Endodermal cell (in vitro differentiated cells): ENCODE results near the gene SYNDIG1. TPM values are rescaled to one million over a fixed set of nuclear protein-coding genes. Genes with fewer than 3 reads are reported as not detected.

Source experiments
- DNase-seq: peaks from one replicate; pipeline ENCODE4 v3.0.0-alpha.2; 2017
- H3K27ac ChIP-seq: 2 replicates; pipeline ENCODE4 v1.5.1; 2013; ENCODE audit warnings: mild to moderate bottlenecking, low read depth, low read length, moderate library complexity
- H3K27me3 ChIP-seq: 2 replicates; pipeline ENCODE4 v1.6.1; 2013; ENCODE audit warnings: mild to moderate bottlenecking, low read length, moderate library complexity; ENCODE audit not compliant: insufficient read depth, control insufficient read depth, poor library complexity, severe bottlenecking
- H3K36me3 ChIP-seq: 2 replicates; pipeline ENCODE4 v1.7.0; 2013; ENCODE audit warnings: mild to moderate bottlenecking, low read length, moderate library complexity; ENCODE audit not compliant: control insufficient read depth, insufficient read depth
- H3K4me1 ChIP-seq: one replicate; pipeline ENCODE4 v1.7.0; 2013; ENCODE audit warnings: low read length; ENCODE audit not compliant: control insufficient read depth, insufficient read depth
- H3K4me3 ChIP-seq: 2 replicates; pipeline ENCODE4 v1.5.1; 2013; ENCODE audit warnings: mild to moderate bottlenecking, low read length, moderate library complexity
- H3K9ac ChIP-seq: 2 replicates; pipeline ENCODE4 v1.6.1; 2013; ENCODE audit warnings: mild to moderate bottlenecking, low read length, moderate library complexity; ENCODE audit not compliant: poor library complexity, severe bottlenecking; ENCODE audit errors: extremely low read depth
- H3K9me3 ChIP-seq: 2 replicates; pipeline ENCODE4 v1.6.1; 2013; ENCODE audit warnings: mild to moderate bottlenecking, low read length, moderate library complexity; ENCODE audit not compliant: control insufficient read depth
- H3K27ac Mint-ChIP-seq: 2 replicates; pipeline ENCODE4 v1.8.0; 2020; ENCODE audit warnings: mixed read lengths
- H3K27me3 Mint-ChIP-seq: 2 replicates; pipeline ENCODE4 v1.8.0; 2021; ENCODE audit warnings: mild to moderate bottlenecking, mixed read lengths; ENCODE audit not compliant: insufficient read depth
- H3K36me3 Mint-ChIP-seq: 2 replicates; pipeline ENCODE4 v1.8.0; 2020; ENCODE audit warnings: low read depth, mixed read lengths
- H3K4me1 Mint-ChIP-seq: 2 replicates; pipeline ENCODE4 v1.8.0; 2020; ENCODE audit warnings: mixed read lengths
- H3K4me3 Mint-ChIP-seq: 2 replicates; pipeline ENCODE4 v1.8.0; 2020; ENCODE audit warnings: mild to moderate bottlenecking, moderate library complexity, mixed read lengths
- H3K9me3 Mint-ChIP-seq: 2 replicates; pipeline ENCODE4 v1.8.0; 2020; ENCODE audit warnings: mild to moderate bottlenecking, mixed read lengths
- CTCF ChIP-seq: fragments of 200-600 bp; sonication (generic); conservative IDR thresholded peaks from 2 replicates; pipeline ENCODE4 v1.5.0; 2021; ENCODE audit warnings: antibody characterized with exemption, mild to moderate bottlenecking
- WGBS, 2 experiments: methylation state at CpG; one replicate each; pipeline versions ENCODE4 v1.1.5 to v1.1.7; 2013; ENCODE audit warnings: missing lambda C conversion rate in 2 of 2, mixed read lengths in 1 of 2; ENCODE audit not compliant: insufficient coverage in 1 of 2, insufficient read length in 1 of 2; 5-methylcytosine and 5-hydroxymethylcytosine counted together
- total RNA-seq, 2 donors: library from RNA; stranded (reverse); fragmentation: NEBNext Ultra II Directional in 1 of 2; extraction: Animal tissue kit (Norgen Biotek cat#: 25700) in 1 of 2; gene quantifications; 2 replicates in 1 of 2; 3 replicates in 1 of 2; pipeline ENCODE4 v1.2.1, GENCODE V29; 2021

Gene SYNDIG1
- total RNA-seq, 2 donors from 2014 or later, result 5.5 to 6.8 TPM

GRCh38 chr20:24480509-24480908 is 11.1 kb downstream of the SYNDIG1 start:
- TF ChIP-seq CTCF, result no peak
- no peaks in the 10 kb centered on the region for H3K4me1 Mint-ChIP-seq
- Histone ChIP-seq H3K4me3 (no peak overlapping the region), H3K4me1 (no peaks in the 10 kb centered on the region), H3K27me3 (no peaks in the 10 kb centered on the region), H3K9me3 (no peaks in the 10 kb centered on the region), H3K36me3 (no peaks in the 10 kb centered on the region), H3K9ac (no peak overlapping the region), H3K27ac (no peak overlapping the region)
- no peak for DNase-seq
- no peaks in the 10 kb centered on the region for H3K36me3 Mint-ChIP-seq
- peaks cover 11% of the 10 kb centered on the region for H3K27me3 Mint-ChIP-seq
- WGBS, 2 experiments, result 92 to 97% methylated on average over 3 to 4 of the region's 4 CpGs
- no peaks in the 10 kb centered on the region for H3K9me3 Mint-ChIP-seq
- H3K27ac Mint-ChIP-seq, result no peak overlapping the region
- no peak overlapping the region for H3K4me3 Mint-ChIP-seq

DNA sequence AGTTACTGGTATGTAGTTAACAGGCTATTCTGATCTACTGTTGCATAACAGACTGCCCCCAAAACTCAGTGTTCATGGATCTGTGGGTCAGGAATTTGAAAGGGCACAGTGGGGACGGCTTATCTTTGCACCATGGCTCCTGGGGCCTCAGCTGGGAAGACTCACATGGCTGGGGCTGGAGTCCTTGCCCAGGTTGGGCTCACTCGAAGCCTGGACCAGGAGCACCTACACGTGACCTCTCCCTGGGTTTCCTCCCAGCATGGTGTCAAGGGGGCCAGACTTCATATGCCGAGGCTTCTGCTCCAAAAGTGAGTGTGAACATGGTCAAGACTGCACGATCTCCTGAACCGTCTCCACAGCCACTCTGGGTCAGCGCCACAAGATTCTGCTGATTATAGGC is 11.7 kb downstream of the SYNDIG1 start:
- Histone ChIP-seq H3K27ac (no peak overlapping the region), H3K36me3 (no peaks in the 10 kb centered on the region), H3K27me3 (no peaks in the 10 kb centered on the region), H3K4me1 (no peaks in the 10 kb centered on the region), H3K9ac (no peak overlapping the region), H3K4me3 (no peak overlapping the region), H3K9me3 (no peaks in the 10 kb centered on the region)
- 92% methylated on average over 7 of the region's 7 CpGs for WGBS, 2 experiments
- Mint-ChIP-seq H3K9me3 (no peaks in the 10 kb centered on the region), H3K4me3 (no peak overlapping the region), H3K27ac (no peak overlapping the region), H3K27me3 (peaks cover 11% of the 10 kb centered on the region), H3K36me3 (no peaks in the 10 kb centered on the region), H3K4me1 (no peaks in the 10 kb centered on the region)
- no peak for TF ChIP-seq CTCF
- no peak for DNase-seq

GRCh38 chr20:24483435-24484080 is 14.1 kb downstream of the SYNDIG1 start:
- Mint-ChIP-seq H3K36me3 (peaks cover 5% of the 10 kb centered on the region), H3K27me3 (peaks cover 3% of the 10 kb centered on the region), H3K9me3 (no peaks in the 10 kb centered on the region), H3K4me3 (no peak overlapping the region), H3K4me1 (no peaks in the 10 kb centered on the region), H3K27ac (no peak overlapping the region)
- no peak overlapping the region for H3K9ac ChIP-seq
- no peak for DNase-seq
- H3K27ac ChIP-seq, result no peak overlapping the region
- WGBS, 2 experiments, result 93 to 97% methylated on average over 13 to 18 of the region's 18 CpGs
- TF ChIP-seq CTCF, result no peak
- no peaks in the 10 kb centered on the region for H3K9me3 ChIP-seq
- no peaks in the 10 kb centered on the region for H3K4me1 ChIP-seq
- no peaks in the 10 kb centered on the region for H3K27me3 ChIP-seq
- H3K4me3 ChIP-seq, result no peak overlapping the region
- H3K36me3 ChIP-seq, result no peaks in the 10 kb centered on the region
